Muscle of back (tissue), 13 donors: ENCODE data around the gene RNASE13. TPM values are rescaled to one million over a fixed set of nuclear protein-coding genes. Genes with fewer than 3 reads are reported as not detected.

Source experiments
- DNase-seq, 3 donors: peaks; one replicate each; pipeline versions ENCODE4 v3.0.0 to v3.0.0-alpha.2; 2013
- long read RNA-seq, 9 donors: transcript quantifications; one replicate each; lab custom pipeline, GENCODE V29; 2026
- polyA plus RNA-seq, 10 donors: library from polyadenylated mRNA; unstranded; fragments of 120-200 nt; gene quantifications; one replicate each; pipeline ENCODE4 v1.2.1, GENCODE V29; 2013; ENCODE audit not compliant: insufficient read length in 10 of 10

RNASE13 gene, protein sequence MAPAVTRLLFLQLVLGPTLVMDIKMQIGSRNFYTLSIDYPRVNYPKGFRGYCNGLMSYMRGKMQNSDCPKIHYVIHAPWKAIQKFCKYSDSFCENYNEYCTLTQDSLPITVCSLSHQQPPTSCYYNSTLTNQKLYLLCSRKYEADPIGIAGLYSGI
- polyA plus RNA-seq = under 1 TPM in 2 of 10 donors, not detected in 8; 0.33 to 0.34 TPM
- long read RNA-seq, donor 1 = 0 reads
- long read RNA-seq, donor 2 = 0 reads
- long read RNA-seq, donor 3 = 0 reads
- long read RNA-seq, donor 4 = 0 reads
- long read RNA-seq, donor 5 = 0 reads
- long read RNA-seq, donor 6 = 0 reads
- long read RNA-seq, donor 7 = 0 reads
- long read RNA-seq, donor 8 = 0 reads
- long read RNA-seq, donor 9 = 0 reads

GRCh38 chr14:21034707-21035106 is at the start of gene RNASE13:
RNASE13 (minus strand) TSS chr14:21034807; CDS start chr14:21034288, 519 bp downstream.
- DNase-seq = no peak

DNA sequence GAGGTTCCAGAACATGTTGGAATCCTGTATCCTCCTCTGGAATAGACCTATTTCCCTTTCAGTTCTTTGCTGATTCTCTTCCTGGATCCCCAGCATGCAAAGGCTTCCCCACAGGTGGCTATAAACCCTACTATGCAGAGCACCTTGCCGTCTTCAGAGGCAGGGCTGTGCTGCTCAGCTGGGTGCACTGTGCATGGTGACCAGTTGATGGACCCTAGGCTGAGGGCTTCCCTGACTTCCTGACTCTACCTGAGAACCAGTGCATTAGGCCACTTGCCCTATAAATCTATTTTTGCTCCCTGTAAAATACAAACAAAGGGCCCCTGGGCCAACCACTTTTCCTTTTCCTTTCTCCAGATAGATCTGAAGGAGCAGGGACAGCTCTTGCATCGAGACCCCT is 49.8 kb upstream of the RNASE13 start:
- DNase-seq = no peak

DNA sequence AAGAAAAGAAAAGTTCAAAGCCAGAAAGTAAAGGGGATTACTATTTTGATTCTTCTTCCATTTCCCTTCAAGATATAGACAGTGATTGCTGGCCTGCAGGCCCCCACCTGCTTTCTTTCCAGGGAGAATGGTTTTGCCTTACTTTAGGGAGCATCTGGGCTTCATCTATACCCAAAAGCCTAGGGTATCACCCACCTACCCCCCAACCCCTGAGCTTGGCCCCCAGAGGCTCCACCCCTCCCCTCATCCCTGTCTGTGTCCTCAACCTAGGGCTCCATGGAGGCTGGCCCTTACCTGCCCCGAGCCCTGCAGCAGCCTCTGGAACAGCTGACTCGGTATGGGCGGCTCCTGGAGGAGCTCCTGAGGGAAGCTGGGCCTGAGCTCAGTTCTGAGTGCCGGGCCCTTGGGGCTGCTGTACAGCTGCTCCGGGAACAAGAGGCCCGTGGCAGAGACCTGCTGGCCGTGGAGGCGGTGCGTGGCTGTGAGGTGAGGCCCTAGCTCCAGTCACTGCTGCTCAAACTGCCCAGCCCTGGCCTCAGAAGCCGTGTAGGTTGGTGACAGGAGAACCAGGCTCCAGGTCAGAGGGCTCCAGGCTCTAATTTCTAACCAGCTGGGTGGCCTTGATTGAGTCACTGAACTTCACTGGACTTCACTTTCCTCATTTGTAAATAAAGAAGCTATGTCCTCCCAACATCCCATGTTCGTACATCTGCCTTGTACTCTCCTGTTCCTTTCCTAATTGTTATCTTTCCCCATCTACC is 49.1 kb upstream of the RNASE13 start:
- no peak for DNase-seq

- no peak for DNase-seq
Observed at GRCh38 chr14:21081521-21082142, 47.0 kb upstream of the RNASE13 start.

GRCh38 chr14:21078726-21079125 is 44.1 kb upstream of the RNASE13 start:
- DNase-seq = no peak

DNA sequence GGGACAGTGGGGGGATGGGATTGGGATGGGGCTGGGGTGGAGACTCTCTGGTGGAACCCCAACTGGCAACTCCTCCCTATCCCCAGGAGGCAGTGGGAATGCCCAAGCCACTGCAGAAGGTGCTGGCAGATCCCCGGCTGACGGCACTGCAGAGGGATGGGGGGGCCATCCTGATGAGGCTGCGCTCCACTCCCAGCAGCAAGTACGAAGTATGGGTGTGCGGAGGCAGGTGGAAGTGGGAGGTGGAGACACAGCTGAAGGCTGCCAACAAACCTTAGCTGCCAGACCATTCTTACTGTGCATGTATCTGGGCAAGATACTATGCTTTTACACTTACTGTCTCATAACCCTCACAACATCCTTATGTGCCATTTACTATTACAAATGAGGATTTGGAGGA is 43.7 kb upstream of the RNASE13 start:
- DNase-seq = no peak

- DNase-seq = no peak
Observed at GRCh38 chr14:21077672-21078071, 43.1 kb upstream of the RNASE13 start.

DNA sequence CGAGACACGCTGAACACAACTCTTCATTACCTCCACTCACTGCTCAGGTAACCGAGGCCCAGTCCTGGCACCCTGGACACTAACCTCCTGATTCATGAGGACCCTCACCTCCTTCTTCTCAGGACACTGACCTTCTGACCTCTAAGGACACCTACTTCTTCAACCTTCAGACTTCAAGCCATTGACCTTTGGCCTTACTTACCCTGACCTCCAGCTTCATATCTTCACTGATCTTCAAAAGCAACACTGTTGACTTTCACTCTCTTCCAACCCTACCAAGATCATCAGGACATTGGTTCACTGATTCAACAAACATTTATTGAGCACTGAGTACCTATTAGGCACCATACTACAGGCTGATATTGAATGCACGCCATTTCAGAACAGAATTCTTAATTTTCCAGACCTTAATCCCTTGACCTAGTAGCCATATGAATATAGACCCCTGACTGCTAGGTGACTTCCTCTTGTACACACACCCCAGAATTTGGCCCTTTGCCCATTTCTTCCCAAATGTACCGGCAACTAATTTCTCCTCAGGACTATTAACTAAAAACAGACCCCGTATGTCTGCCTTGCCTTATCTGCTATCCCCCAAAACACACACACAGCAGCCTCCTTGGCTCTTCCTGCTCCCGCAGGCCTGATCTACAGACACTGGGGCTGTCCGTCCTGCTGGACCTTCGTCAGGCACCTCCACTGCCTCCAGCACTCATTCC is 41.3 kb upstream of the RNASE13 start:
- DNase-seq = no peak

- DNase-seq = no peak
Observed at GRCh38 chr14:21074398-21075272, 40.0 kb upstream of the RNASE13 start.

- no peak for DNase-seq
Observed at GRCh38 chr14:21073921-21074320, 39.3 kb upstream of the RNASE13 start.

GRCh38 chr14:21072781-21073339 is 38.3 kb upstream of the RNASE13 start:
- no peak for DNase-seq

- peak; percentile 64 to 82 (median 65) for DNase-seq
Observed at GRCh38 chr14:21072031-21072473, 37.4 kb upstream of the RNASE13 start.

DNA sequence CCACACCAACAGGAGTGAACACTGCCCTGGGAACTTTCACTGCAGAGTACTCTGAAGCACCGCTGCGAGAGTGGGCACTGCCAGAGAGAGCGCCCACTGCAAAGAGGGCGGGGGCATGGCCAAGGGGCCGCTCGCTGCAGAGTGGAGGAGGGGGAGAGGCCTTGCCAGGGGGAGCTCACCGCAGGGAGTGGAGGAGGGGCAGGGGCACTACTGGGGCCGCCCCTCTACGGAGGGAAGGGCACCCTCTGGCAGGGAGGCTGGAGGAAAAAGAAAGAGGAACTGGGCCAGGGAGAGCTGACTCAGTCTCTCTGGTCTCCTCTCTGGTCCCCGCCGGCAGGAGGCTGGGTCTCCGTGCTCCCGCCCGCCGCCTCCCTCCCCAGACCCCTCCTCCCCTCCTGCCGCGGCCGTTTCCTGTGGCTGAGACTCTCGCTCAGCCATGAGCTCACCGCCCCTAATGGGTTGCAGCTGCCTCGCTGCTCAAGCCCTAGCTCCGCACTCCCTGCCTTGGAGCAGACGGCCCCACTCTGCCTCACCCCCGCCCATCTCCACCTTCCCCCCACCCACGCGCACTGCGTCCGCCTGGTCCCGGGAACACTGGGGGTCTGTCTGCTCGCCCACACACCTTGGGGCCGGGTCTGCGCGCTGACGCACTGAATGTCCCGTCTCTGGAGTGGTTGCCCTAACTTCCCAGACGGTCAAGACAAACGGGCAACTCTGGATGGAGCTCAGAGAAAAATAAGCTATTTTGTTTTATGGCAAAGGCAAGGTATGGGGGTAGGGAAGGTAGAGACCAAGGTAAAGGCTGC is 36.8 kb upstream of the RNASE13 start:
- DNase-seq = peak; percentile 94 to 97 (median 95)

GRCh38 chr14:21070610-21071224 is 36.1 kb upstream of the RNASE13 start:
- DNase-seq = peak; percentile 40 to 88 (median 64)

GRCh38 chr14:21070083-21070609 is 35.5 kb upstream of the RNASE13 start, which contains the start of gene ARHGEF40:
ARHGEF40 (plus strand) TSS chr14:21070304; CDS start chr14:21070397, 93 bp downstream.
- DNase-seq = peak; percentile 68 to 89 (median 78)

- peak; percentile 47 to 94 (median 86) for DNase-seq
Observed at GRCh38 chr14:21069388-21070082, 34.9 kb upstream of the RNASE13 start.

DNA sequence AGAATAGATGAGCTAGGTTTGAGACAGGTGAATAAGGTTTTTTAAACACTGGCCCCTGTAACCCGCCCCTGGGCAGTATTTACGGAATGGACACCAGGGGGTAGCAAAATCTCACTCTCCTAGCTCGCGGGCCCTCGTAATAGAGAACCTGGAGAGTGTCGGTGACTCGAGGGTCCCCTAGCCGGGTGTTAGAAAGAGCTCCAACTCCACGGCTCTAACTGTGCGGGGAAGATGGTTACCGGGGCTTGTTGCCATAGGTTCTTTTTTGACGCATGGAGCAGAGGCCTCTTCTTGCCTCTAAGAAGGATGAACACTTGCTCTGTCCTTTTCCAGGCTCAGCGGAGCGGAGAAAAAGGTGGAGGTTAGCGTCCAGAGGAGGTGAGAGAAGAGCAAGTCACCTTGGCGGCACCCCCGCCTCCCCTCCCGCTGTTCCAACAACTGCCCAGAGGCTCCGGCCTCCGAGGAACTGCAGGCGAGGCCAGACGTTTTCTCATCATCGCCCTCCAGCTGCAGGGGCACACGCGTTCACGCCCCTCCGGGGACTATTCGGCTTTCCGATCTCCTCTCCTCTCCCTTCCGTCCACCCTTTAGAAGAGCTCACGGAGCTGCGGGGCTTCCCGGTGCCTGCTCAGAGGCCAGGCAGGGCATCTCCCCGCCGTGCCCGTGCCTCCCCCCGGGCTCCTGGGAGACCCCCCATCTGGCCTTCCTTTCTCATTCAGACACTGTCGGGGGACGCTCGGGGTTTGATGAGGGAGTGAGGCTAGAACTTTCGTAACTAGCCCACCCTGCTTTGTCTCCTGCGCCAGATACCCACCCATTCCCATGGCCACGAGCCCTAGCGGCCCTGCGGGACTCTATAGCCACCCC is 34.1 kb upstream of the RNASE13 start:
- peak; percentile 72 to 85 (median 76) for DNase-seq
